HG02973 (cell line): ENCODE results near the gene SRRM4.
"Not testable (repeated sequence)": the region's sequence is repeated elsewhere in the genome, so short reads cannot be mapped to it uniquely, and the experiment has no call there.

Experiments used
- ATAC-seq: cut with Tn5 transposase; IDR thresholded peaks from one replicate; pipeline ENCODE4 v1.9.1; 2021; ENCODE audit warnings: moderate library complexity; ENCODE audit not compliant: unreplicated experiment

The SRRM4 gene

GRCh38 chr12:119008691-119009221, 27.4 kb downstream of the SRRM4 start:
- no peak for ATAC-seq

DNA sequence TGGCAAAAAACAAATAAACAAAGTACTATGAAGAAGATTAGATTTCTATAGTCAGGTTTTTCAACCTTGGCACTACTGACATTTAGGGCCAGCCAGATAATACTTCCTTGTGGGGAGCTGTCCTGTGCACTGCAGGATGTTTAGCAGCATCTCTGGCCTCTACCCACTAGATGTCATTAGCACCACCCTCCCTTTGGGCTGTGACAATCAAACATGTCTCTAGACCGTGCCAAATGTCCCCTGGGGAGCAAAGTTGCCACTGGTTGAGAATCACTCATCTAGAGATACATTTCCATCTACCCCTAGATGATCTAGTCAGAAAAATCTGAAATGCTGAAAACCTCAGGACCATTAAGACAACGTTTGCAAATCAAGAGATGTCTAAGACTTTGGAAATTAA, 29.9 kb downstream of the SRRM4 start:
- no peak for ATAC-seq

DNA sequence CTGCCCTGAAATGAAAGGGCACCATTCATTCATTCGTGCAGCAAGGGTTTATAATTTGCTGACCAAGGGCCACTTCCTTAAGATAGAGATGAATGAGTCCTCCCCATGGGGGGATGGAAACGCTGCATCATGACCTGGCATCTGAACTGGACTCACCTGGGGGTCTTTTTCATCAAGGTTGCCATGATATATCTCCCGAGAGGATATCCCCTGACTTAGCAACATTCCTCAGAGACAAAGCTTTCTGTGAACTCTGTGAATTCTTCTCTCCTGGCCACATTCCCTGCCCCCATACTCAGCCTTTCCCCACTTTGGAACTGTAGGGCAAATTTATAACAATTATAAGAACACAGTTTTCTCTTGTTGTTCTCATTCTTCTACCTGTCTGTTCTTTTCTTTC, 30.8 kb downstream of the SRRM4 start:
- ATAC-seq = no peak

DNA sequence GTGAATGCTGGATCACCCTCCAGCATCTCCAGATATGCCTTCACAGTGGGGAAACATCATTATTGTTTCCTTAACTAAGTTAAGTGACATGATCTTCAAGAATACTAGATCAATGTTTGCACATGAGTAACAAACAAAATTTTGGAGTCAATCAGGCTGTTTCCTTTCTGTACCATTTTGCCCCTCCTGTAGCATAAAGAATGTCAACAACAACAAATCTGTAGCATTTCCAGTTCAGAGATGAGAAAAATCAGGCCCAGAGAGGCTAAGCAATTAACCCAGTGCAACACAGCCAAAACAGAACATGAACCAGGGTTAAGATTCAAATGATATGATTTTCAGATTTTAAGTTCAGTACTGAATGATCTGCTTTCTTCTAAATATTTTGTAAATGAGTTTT, 31.7 kb downstream of the SRRM4 start:
- ATAC-seq = no peak

DNA sequence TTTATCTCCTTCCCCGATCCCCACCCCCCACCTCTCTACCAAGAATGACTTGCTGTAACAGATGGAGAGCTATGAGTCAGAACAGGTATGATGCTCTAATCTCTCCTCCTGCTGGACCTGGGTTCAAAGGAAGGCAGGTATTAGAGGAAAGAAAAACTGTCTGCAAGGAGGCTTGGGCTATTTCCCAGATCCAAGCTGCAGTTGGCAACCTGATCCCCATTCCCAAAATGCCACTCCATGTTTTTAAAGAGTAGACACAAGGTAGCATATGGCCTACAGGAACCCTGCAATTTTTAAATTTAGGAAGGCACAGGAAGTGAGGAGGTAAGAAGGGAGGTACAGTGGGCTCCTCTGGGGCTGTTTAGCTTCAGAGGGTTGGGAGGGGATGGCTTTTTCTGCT, 33.0 kb downstream of the SRRM4 start:
- no peak for ATAC-seq

- ATAC-seq = no peak
These were observed 35.4 kb downstream of the SRRM4 start for GRCh38 chr12:119016715-119017114.

GRCh38 chr12:119019166-119019565, 37.8 kb downstream of the SRRM4 start:
- no peak for ATAC-seq

DNA sequence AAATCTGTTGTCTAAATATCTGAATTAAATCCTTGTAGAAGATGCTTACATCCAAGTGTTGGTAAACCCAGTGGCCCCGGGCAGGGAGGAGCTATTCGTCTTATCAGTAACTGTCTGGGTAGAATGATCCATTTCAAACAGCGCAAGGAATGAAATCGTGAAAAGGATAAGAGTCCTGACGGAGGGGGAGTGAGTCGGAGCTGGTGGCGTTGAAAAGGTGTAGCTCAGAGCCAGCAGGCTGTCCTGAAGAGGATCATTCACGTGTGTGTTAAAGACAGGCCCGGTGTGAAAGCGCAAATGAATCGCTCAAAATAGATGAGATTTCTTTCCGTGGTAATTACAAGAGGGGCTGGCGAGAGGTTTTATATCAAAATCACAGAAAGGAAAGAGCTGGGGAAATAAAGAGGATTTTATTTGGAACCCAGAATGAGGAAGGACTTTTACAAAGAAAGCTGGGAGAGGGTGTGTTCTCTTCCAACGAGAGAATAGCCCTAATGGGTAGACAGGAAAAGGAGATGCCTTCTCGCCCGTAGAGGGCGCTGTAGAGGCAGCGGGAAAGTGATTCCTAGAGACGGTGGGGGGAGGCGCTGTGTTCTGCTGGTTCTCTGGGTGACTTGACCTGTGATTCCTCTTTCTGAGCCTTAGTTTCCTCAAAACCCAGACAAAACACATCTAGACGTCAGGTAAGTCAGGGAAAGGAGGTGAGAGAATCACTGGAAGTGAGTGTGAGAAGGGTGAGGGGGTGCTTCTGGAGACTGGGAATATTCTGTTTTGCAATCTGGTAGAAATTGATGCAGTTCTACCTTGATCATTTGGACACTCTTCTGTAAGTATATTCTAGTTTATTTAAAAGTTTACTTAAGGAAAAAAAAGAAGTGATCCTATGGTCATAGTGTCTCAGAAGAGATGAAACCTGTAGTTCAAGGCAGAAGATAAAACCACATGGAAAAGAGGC, 39.3 kb downstream of the SRRM4 start:
- ATAC-seq = no peak

DNA sequence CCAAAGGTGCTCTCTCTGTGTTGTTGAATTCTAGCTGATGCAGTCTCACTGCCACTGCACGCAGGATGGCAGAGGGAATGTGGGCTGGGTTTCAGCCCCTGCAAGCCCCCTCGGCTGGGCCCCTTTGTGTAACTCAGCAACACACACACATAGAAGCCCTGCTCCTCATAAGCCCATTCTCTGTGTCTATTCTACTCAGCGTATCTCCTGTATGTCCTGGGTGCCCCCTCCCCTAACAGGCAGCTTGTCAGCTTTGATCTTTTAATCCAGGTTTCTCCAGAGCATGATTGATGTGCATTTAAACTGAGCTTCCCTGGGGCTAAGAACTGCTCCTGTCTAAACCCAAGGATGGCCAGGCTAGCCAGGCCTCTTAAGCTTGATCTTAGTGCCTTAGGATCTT, 43.0 kb downstream of the SRRM4 start:
- no peak for ATAC-seq

- ATAC-seq = no peak
These were observed 44.4 kb downstream of the SRRM4 start for GRCh38 chr12:119025786-119026185.

DNA sequence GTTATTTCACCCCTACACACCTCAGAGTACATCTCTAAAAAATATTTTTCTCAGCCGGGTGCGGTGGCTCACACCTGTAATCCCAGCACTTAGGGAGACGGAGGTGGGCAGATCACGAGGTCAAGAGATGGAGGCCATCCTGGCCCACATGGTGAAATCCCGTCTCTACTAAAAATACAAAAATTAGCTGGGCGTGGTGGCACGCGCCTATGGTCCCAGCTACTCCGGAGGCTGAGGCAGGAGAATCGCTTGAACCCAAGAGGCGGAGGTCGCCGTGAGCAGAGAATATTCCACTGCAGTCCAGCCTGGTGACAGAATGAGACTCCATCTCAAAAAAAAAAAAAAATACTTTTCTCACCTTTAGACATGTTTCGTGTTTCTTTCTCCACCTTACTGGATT, 52.0 kb downstream of the SRRM4 start:
- ATAC-seq = not testable (repeated sequence)

DNA sequence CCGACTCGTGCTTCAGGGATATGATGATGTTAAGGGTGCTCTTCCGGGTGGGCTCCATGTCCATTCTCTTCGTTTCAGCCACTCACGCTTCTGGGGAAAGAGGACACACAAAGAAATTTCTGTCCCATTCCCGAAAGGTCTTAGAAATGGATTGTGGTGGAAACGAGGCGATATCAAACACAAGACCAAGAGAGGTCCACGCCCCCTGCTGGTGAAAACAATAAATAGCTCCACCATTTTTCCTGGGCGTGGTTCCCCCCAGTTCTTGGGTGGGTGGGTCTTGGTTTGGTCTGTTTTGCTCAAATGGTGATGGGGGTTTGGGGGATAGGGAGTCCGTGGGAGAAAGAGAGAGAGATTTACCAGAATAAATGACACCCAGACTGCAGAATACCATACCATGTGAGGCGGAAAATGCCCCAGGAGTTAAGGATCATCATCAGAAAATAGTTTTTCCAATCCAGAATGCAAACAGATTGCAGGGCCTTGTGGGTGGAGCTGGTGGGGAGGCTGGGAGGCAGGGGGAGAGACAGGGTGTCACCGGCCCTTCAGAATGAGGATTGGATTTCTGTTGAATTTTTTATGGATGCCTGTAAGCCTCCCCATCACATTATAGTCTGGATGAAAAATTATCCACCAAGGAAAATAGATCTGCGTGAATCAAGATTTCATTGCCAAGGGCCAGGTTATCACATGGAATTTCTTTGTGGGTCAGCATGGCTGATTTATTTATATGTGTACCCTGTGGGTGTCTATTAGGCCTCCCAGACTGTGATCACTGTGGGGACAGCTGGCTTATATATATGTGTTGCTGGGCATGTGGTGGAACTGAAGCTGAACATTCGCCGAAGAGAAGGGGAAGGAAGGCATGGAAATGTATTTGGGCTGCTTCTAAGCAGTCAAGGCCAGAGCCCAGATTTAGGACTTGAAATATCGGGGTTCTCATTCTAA, 55.8 kb downstream of the SRRM4 start:
- ATAC-seq = no peak

- ATAC-seq = no peak
These were observed 62.8 kb downstream of the SRRM4 start for GRCh38 chr12:119044094-119044493.

GRCh38 chr12:119047641-119048040, 66.3 kb downstream of the SRRM4 start:
- no peak for ATAC-seq

- ATAC-seq = no peak
These were observed 69.3 kb downstream of the SRRM4 start for GRCh38 chr12:119050663-119051062.

- ATAC-seq = no peak
These were observed 70.1 kb downstream of the SRRM4 start for GRCh38 chr12:119051474-119051873.

- no peak for ATAC-seq
These were observed 70.7 kb downstream of the SRRM4 start for GRCh38 chr12:119052001-119052400.

- ATAC-seq = no peak
These were observed 74.6 kb downstream of the SRRM4 start for GRCh38 chr12:119055977-119056376.

DNA sequence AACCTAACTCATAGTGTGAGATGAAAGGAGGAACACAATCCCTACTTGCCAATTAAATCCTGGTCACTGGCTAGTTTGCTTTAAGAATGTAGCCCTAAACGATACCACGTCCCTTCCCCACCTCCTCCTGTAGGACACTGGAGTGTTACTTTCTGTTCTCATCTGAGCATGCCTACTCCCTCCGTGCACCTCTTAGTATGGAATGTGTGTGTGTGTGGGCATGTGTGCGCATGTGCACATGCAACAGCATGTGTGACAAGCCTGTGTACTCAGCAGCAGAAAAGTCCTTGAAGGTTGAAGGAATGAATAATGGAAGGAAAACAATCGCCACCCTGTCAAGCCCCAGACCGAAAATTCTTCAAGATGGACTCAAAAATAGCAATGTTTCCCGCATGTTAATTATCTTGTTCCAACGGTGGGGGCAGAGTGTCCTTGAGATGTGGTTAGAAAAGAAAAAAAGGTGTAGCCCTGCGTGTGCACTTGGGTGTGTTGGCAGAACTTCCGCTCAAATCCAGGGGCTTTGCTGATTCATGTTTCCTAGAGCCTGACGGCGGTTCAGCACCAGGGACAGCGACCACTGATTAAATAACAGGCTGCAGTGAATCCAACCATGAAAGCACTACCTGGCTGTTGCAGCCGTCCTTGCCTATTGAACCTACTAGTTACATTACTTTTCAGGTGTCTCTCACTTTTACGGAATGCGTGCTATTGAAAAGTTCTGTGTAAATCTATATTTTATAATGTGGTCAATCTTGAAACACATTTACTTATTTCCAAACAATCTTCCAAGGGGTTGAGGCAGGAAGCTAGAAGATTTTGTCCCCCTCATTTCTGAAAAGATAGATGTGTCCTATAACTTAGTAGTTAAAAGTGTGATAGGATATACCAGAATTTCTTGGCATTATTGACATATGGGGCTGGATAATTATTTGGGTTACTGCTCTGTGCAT, 79.8 kb downstream of the SRRM4 start:
- ATAC-seq = no peak

DNA sequence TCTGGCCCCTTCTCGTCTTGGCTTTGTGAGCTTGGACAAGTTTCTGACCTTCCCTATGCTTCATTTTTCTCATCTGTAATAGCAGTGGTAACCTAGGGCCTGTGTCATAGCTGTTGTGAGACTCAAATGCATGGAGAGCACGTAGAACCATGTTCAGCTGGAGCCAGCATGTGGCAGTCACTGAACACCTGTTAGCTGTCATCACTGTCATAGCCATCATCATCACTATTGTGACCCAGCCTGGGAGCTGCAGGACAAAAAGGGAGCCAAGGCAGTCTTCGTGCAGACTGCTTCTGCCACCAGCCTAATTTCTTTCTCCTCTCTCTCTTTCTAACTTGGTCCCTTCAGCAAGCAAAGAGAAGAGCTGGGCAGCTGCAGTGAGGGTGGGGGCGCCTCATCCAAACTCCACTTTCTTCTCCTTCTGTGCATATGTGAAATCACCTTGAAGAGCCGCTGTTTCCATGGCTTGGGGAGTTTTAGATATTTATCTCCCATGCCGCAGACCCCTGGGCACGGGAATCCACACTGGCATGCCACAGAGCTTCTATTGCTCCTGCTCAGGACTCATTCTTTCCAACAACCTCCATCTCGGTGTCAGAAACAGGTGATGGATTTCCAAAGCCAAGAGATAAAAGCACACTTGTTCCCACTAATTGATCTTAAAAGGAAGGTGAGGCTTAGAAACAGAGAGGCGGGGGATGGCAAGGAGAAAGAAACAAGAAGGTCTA, 87.0 kb downstream of the SRRM4 start:
- no peak for ATAC-seq
